Activated B cell treated with CpG ODN at 0.5 μM for 24 hours (primary cell): Measurements from ENCODE around the gene F2R. TPM values are rescaled to one million over a fixed set of nuclear protein-coding genes. Genes with fewer than 3 reads are reported as not detected.

Experiments
- ATAC-seq: fragments of 200-7000 bp; cut with Tn5 transposase; one replicate; pipeline ENCODE4 v1.10.0; 2021; ENCODE audit warnings: low read depth, mild to moderate bottlenecking, moderate library complexity
- CTCF ChIA-PET: fragments of 350-600 bp; sonication (Branson Sonifier 250); formaldehyde crosslinking; loops from one replicate; lab custom pipeline; 2021; ENCODE audit warnings: antibody characterized with exemption; lab: Charles Lee
- POLR2A ChIA-PET: fragments of 350-600 bp; sonication (Branson Sonifier 250); formaldehyde crosslinking; loops from one replicate; lab custom pipeline; 2021; ENCODE audit warnings: antibody characterized with exemption; lab: Charles Lee
- DNase-seq: peaks from one replicate; pipeline ENCODE4 v3.0.0; 2022
- H3K27ac Mint-ChIP-seq: one replicate; pipeline ENCODE4 v1.8.0; 2020; ENCODE audit warnings: mixed read lengths
- H3K27me3 Mint-ChIP-seq: one replicate; pipeline ENCODE4 v1.8.0; 2021; ENCODE audit warnings: mixed read lengths
- H3K36me3 Mint-ChIP-seq: one replicate; pipeline ENCODE4 v1.8.0; 2021; ENCODE audit warnings: low read depth, mixed read lengths
- H3K4me1 Mint-ChIP-seq: one replicate; pipeline ENCODE4 v1.8.0; 2021; ENCODE audit warnings: mixed read lengths
- H3K4me3 Mint-ChIP-seq: one replicate; pipeline ENCODE4 v1.8.0; 2020; ENCODE audit warnings: mild to moderate bottlenecking, mixed read lengths
- H3K9me3 Mint-ChIP-seq: one replicate; pipeline ENCODE4 v1.8.0; 2020; ENCODE audit warnings: mixed read lengths
- intact Hi-C: fragments of 100-400 bp; cut with micrococcal nuclease; formaldehyde crosslinking; loops from one replicate; pipeline ENCODE4 v1.15.1; 2024
- total RNA-seq: library from RNA; stranded (reverse); gene quantifications from 2 replicates; pipeline ENCODE4 v1.2.3, GENCODE V29; 2022
- TF ChIP-seq, protein P1 (sequence below): fragments of 200-600 bp; IDR thresholded peaks from one replicate; pipeline ENCODE4 v1.8.0; 2022; ENCODE audit warnings: antibody characterized with exemption, mild to moderate bottlenecking

The F2R gene
- total RNA-seq, 1 donor from 2014 or later, result 0.18 TPM

DNA sequence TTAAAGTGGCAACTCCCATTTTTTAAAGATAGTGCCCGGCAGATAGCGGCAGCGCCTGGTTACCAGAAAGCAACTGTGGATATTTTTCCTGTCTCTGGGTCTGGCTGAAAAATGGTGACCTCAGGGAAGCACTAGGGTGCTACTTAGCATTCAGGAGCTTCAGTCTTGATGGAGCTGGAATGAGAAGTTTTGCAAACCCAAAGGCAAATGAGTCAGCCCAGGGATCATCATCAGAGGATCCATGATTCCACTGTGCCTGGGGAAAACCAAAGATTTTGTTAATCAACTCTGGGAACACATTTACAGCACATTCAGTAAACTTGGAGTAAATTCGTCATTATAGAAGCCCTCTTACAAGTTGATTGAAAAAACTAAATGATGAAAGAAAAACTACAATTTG, 26.7 kb downstream of the F2R start:
- peaks cover 7% of the 10 kb centered on the region for H3K4me1 Mint-ChIP-seq
- no peak for ATAC-seq
- TF ChIP-seq, protein P1, sequence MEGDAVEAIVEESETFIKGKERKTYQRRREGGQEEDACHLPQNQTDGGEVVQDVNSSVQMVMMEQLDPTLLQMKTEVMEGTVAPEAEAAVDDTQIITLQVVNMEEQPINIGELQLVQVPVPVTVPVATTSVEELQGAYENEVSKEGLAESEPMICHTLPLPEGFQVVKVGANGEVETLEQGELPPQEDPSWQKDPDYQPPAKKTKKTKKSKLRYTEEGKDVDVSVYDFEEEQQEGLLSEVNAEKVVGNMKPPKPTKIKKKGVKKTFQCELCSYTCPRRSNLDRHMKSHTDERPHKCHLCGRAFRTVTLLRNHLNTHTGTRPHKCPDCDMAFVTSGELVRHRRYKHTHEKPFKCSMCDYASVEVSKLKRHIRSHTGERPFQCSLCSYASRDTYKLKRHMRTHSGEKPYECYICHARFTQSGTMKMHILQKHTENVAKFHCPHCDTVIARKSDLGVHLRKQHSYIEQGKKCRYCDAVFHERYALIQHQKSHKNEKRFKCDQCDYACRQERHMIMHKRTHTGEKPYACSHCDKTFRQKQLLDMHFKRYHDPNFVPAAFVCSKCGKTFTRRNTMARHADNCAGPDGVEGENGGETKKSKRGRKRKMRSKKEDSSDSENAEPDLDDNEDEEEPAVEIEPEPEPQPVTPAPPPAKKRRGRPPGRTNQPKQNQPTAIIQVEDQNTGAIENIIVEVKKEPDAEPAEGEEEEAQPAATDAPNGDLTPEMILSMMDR, result no peak
- no peaks in the 10 kb centered on the region for H3K9me3 Mint-ChIP-seq
- no peak overlapping the region for H3K4me3 Mint-ChIP-seq
- H3K27me3 Mint-ChIP-seq, result peaks cover under 1% of the 10 kb centered on the region
- POLR2A ChIA-PET, result no interaction called here
- no peaks in the 10 kb centered on the region for H3K36me3 Mint-ChIP-seq
- intact Hi-C loops, result no loop called here
- H3K27ac Mint-ChIP-seq, result no peak overlapping the region
- CTCF ChIA-PET, result no interaction called here
- DNase-seq, result no peak

GRCh38 chr5:76744632-76745031, 28.7 kb downstream of the F2R start:
- intact Hi-C loops, result no loop called here
- ATAC-seq (no peak), DNase-seq (no peak)
- CTCF ChIA-PET, result interaction anchor here (0.6 kb wide), 1 partner anchor 138 kb away, joined by 3 read pairs; no protein-coding TSS in a partner anchor
- no peak overlapping the region for H3K27ac Mint-ChIP-seq
- H3K27me3 Mint-ChIP-seq, result peaks cover 5% of the 10 kb centered on the region
- no peak overlapping the region for H3K4me3 Mint-ChIP-seq
- no peaks in the 10 kb centered on the region for H3K4me1 Mint-ChIP-seq
- POLR2A ChIA-PET, result no interaction called here
- H3K9me3 Mint-ChIP-seq, result no peaks in the 10 kb centered on the region
- TF ChIP-seq, protein P1, result no peak
- no peaks in the 10 kb centered on the region for H3K36me3 Mint-ChIP-seq

DNA sequence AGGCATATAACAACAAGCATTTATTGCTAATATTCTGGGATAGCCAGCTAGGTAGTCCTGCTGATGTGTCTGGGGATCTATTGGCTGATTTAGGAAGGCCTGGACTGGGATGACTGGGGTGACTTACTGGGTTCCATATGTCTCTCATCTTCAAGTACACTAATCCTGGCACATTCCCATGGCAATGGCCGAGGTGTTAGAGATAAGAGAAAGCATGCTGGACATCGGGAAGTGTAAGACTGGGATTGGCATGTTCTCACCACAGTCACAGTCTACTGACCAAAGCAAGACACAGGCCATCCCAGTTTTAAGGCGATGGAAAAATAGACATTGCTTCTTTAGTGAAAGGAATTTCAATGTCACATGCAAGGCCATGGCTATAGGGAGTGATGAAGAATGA, 29.7 kb downstream of the F2R start:
- intact Hi-C loops, result no loop called here
- TF ChIP-seq, protein P1, result no peak
- no peak overlapping the region for H3K27ac Mint-ChIP-seq
- H3K27me3 Mint-ChIP-seq, result peaks cover 5% of the 10 kb centered on the region
- ChIA-PET CTCF (no interaction called here), POLR2A (no interaction called here)
- H3K4me1 Mint-ChIP-seq, result no peaks in the 10 kb centered on the region
- no peak overlapping the region for H3K4me3 Mint-ChIP-seq
- DNase-seq (no peak), ATAC-seq (no peak)
- H3K36me3 Mint-ChIP-seq, result no peaks in the 10 kb centered on the region
- no peaks in the 10 kb centered on the region for H3K9me3 Mint-ChIP-seq

DNA sequence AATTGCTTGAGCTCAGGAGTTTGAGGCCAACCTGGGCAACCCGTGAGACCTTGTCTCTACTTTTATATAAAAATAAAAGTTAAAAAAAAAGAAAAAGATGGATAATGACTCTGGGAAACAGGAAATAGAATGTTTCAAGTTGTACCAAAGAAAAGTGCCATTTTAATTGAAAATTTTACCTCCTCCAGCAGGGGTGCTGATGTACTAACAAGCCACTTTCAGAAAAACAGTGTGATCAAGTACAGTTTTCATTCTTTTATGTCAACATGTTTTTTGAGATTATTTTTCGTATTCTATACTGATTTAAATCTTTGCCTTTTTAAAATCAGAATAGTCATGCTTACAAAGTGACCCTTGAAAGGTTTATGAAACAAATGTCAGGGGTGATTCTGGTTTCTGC, 30.8 kb downstream of the F2R start:
- no peak overlapping the region for H3K4me3 Mint-ChIP-seq
- H3K27me3 Mint-ChIP-seq, result peaks cover 5% of the 10 kb centered on the region
- POLR2A ChIA-PET, result no interaction called here
- no peaks in the 10 kb centered on the region for H3K36me3 Mint-ChIP-seq
- H3K27ac Mint-ChIP-seq, result no peak overlapping the region
- TF ChIP-seq, protein P1, result no peak
- ATAC-seq (no peak), DNase-seq (no peak)
- intact Hi-C loops, result no loop called here
- H3K4me1 Mint-ChIP-seq, result no peaks in the 10 kb centered on the region
- no peaks in the 10 kb centered on the region for H3K9me3 Mint-ChIP-seq
- CTCF ChIA-PET, result no interaction called here

- H3K4me3 Mint-ChIP-seq, result no peak overlapping the region
- ATAC-seq, result no peak
- H3K27me3 Mint-ChIP-seq, result peaks cover 5% of the 10 kb centered on the region
- intact Hi-C loops, result no loop called here
- H3K36me3 Mint-ChIP-seq, result no peaks in the 10 kb centered on the region
- no peak overlapping the region for H3K27ac Mint-ChIP-seq
- no peak for DNase-seq
- H3K4me1 Mint-ChIP-seq, result no peaks in the 10 kb centered on the region
- POLR2A ChIA-PET, result no interaction called here
- CTCF ChIA-PET, result no interaction called here
- TF ChIP-seq, protein P1, result no peak
- no peaks in the 10 kb centered on the region for H3K9me3 Mint-ChIP-seq
Measured at GRCh38 chr5:76747706-76748105, 31.8 kb downstream of the F2R start.
